Measurements from ENCODE around the gene DNAJC28.
A peak's percentile ranks its signal among the peaks of the same experiment; 100 is the strongest.
"Not testable (repeated sequence)": the region's sequence is repeated elsewhere in the genome, so short reads cannot be mapped to it uniquely, and the experiment has no call there.

DNAJC28 gene

GRCh38 chr21:33491373-33492102 is at the start of gene DNAJC28:
TSS of gene DNAJC28 (minus strand) at chr21:33491716. CDS start at chr21:33489393, 2,323 bp downstream.
- peak; percentile 95 for DNase-seq

GRCh38 chr21:33541105-33541711 is 49.7 kb upstream of the DNAJC28 start:
- no peak for DNase-seq

GRCh38 chr21:33540711-33541104 is 49.2 kb upstream of the DNAJC28 start:
- no peak for DNase-seq

GRCh38 chr21:33539616-33540015 is 48.1 kb upstream of the DNAJC28 start:
- DNase-seq = no peak

GRCh38 chr21:33537212-33537611 is 45.7 kb upstream of the DNAJC28 start:
- DNase-seq = no peak

- DNase-seq = no peak
These were observed 39.5 kb upstream of the DNAJC28 start for GRCh38 chr21:33531007-33531406.

GRCh38 chr21:33522953-33523349 is 31.4 kb upstream of the DNAJC28 start:
- no peak for DNase-seq

GRCh38 chr21:33522297-33522952 is 30.9 kb upstream of the DNAJC28 start:
- no peak for DNase-seq

- DNase-seq = no peak
These were observed 27.4 kb upstream of the DNAJC28 start for GRCh38 chr21:33518899-33519298.

- DNase-seq = no peak
These were observed 22.7 kb upstream of the DNAJC28 start for GRCh38 chr21:33514229-33514628.

- no peak for DNase-seq
These were observed 21.0 kb upstream of the DNAJC28 start for GRCh38 chr21:33512481-33512880.

- no peak for DNase-seq
These were observed 20.1 kb upstream of the DNAJC28 start for GRCh38 chr21:33511639-33512038.

GRCh38 chr21:33510826-33511225 is 19.3 kb upstream of the DNAJC28 start:
- DNase-seq = no peak

- DNase-seq = not testable (repeated sequence)
These were observed 15.5 kb upstream of the DNAJC28 start for GRCh38 chr21:33507003-33507402.

GRCh38 chr21:33505833-33506232 is 14.3 kb upstream of the DNAJC28 start:
- no peak for DNase-seq

GRCh38 chr21:33496345-33496744 is 4.8 kb upstream of the DNAJC28 start:
- no peak for DNase-seq

GRCh38 chr21:33495743-33496142 is 4.2 kb upstream of the DNAJC28 start:
- no peak for DNase-seq

GRCh38 chr21:33493756-33494155 is 2.2 kb upstream of the DNAJC28 start:
- DNase-seq = no peak

GRCh38 chr21:33492571-33492970 is 1.1 kb upstream of the DNAJC28 start:
- no peak for DNase-seq

GRCh38 chr21:33490991-33491372 is 534 bp downstream of the DNAJC28 start:
- no peak for DNase-seq

- DNase-seq = no peak
These were observed 2.6 kb downstream of the DNAJC28 start for GRCh38 chr21:33488936-33489335.

- no peak for DNase-seq
These were observed 3.5 kb downstream of the DNAJC28 start for GRCh38 chr21:33487996-33488395.

- no peak for DNase-seq
These were observed 10.1 kb downstream of the DNAJC28 start for GRCh38 chr21:33481314-33481943.

Data from NCI-H1092 treated with DMSO at 0.1 percent for 48 hours (cell line).